GM23338 (cell line): ENCODE results near the gene EEIG2.

Source experiments
- CREB1 ChIP-seq: fragments of 250-450 bp; sonication (Bioruptor Pico); IDR thresholded peaks from 2 replicates; pipeline ENCODE4 v1.5.0; 2020; ENCODE audit warnings: low read depth, mild to moderate bottlenecking, moderate library complexity
- ETS1 ChIP-seq: IDR thresholded peaks from 2 replicates; pipeline ENCODE4 v1.6.1; 2016; ENCODE audit warnings: antibody characterized with exemption
- EZH2 ChIP-seq: fragments of 200-600 bp; sonication (generic); IDR thresholded peaks from one replicate; pipeline ENCODE4 v1.8.0; 2017; ENCODE audit warnings: antibody characterized with exemption, mild to moderate bottlenecking, low read depth; ENCODE audit not compliant: unreplicated experiment
- EZH2phosphoT487 ChIP-seq: fragments of 200-600 bp; sonication (generic); IDR thresholded peaks from one replicate; pipeline ENCODE4 v1.8.1; 2018; ENCODE audit warnings: antibody characterized with exemption; ENCODE audit not compliant: unreplicated experiment
- JUNB ChIP-seq: IDR thresholded peaks from one replicate; pipeline ENCODE4 v1.6.1; 2016; ENCODE audit warnings: antibody characterized with exemption; ENCODE audit not compliant: unreplicated experiment
- NANOG ChIP-seq: IDR thresholded peaks from 2 replicates; pipeline ENCODE4 v1.6.1; 2016; ENCODE audit warnings: antibody characterized with exemption, borderline replicate concordance
- POLR2AphosphoS5 ChIP-seq: IDR thresholded peaks from 2 replicates; pipeline ENCODE4 v1.6.1; 2016; ENCODE audit warnings: antibody characterized with exemption, low read depth
- STAT1 ChIP-seq: IDR thresholded peaks from one replicate; pipeline ENCODE4 v1.6.1; 2016; ENCODE audit warnings: antibody characterized with exemption; ENCODE audit not compliant: unreplicated experiment
- ZNF331 ChIP-seq: fragments of 250-450 bp; sonication (Bioruptor Pico); IDR thresholded peaks from 2 replicates; pipeline ENCODE4 v1.5.0; 2020; ENCODE audit warnings: low read depth, mild to moderate bottlenecking, moderate library complexity
- TF ChIP-seq, protein P1 (sequence below), 2 experiments: fragments of 200-600 bp in 1 of 2; sonication (generic) in 1 of 2; conservative IDR thresholded peaks; 2 replicates each; pipeline versions ENCODE4 v1.5.1 to v1.6.1; 2016 to 2017; ENCODE audit warnings: antibody characterized with exemption in 2 of 2, low read depth in 2 of 2, mild to moderate bottlenecking in 2 of 2, moderate library complexity in 1 of 2
- TF ChIP-seq, protein P2 (sequence below): IDR thresholded peaks from one replicate; pipeline ENCODE4 v1.6.1; 2018; ENCODE audit warnings: antibody characterized with exemption; ENCODE audit not compliant: unreplicated experiment
- TF ChIP-seq, protein P3 (sequence below): fragments of 250-450 bp; sonication (Bioruptor Pico); IDR thresholded peaks from 2 replicates; pipeline ENCODE4 v1.5.0; 2020; ENCODE audit warnings: mild to moderate bottlenecking, moderate library complexity

GRCh38 chr1:108592030-108592759 is 32.3 kb downstream of the EEIG2 start:
- TF ChIP-seq, protein P1, sequence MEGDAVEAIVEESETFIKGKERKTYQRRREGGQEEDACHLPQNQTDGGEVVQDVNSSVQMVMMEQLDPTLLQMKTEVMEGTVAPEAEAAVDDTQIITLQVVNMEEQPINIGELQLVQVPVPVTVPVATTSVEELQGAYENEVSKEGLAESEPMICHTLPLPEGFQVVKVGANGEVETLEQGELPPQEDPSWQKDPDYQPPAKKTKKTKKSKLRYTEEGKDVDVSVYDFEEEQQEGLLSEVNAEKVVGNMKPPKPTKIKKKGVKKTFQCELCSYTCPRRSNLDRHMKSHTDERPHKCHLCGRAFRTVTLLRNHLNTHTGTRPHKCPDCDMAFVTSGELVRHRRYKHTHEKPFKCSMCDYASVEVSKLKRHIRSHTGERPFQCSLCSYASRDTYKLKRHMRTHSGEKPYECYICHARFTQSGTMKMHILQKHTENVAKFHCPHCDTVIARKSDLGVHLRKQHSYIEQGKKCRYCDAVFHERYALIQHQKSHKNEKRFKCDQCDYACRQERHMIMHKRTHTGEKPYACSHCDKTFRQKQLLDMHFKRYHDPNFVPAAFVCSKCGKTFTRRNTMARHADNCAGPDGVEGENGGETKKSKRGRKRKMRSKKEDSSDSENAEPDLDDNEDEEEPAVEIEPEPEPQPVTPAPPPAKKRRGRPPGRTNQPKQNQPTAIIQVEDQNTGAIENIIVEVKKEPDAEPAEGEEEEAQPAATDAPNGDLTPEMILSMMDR (conservative IDR thresholded peaks at IDR 0.05; ENCODE audit: low read depth in 2 of 2), result no peak
- TF ChIP-seq POLR2AphosphoS5 (no peak), EZH2 (no peak), NANOG (no peak), STAT1 (no peak), JUNB (no peak), EZH2phosphoT487 (no peak), ETS1 (no peak), CREB1 (CRISPR knock-in tag) (no peak), ZNF331 (CRISPR knock-in tag) (no peak)
- TF ChIP-seq, protein P2, sequence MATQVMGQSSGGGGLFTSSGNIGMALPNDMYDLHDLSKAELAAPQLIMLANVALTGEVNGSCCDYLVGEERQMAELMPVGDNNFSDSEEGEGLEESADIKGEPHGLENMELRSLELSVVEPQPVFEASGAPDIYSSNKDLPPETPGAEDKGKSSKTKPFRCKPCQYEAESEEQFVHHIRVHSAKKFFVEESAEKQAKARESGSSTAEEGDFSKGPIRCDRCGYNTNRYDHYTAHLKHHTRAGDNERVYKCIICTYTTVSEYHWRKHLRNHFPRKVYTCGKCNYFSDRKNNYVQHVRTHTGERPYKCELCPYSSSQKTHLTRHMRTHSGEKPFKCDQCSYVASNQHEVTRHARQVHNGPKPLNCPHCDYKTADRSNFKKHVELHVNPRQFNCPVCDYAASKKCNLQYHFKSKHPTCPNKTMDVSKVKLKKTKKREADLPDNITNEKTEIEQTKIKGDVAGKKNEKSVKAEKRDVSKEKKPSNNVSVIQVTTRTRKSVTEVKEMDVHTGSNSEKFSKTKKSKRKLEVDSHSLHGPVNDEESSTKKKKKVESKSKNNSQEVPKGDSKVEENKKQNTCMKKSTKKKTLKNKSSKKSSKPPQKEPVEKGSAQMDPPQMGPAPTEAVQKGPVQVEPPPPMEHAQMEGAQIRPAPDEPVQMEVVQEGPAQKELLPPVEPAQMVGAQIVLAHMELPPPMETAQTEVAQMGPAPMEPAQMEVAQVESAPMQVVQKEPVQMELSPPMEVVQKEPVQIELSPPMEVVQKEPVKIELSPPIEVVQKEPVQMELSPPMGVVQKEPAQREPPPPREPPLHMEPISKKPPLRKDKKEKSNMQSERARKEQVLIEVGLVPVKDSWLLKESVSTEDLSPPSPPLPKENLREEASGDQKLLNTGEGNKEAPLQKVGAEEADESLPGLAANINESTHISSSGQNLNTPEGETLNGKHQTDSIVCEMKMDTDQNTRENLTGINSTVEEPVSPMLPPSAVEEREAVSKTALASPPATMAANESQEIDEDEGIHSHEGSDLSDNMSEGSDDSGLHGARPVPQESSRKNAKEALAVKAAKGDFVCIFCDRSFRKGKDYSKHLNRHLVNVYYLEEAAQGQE, result no peak
- TF ChIP-seq, protein P3, sequence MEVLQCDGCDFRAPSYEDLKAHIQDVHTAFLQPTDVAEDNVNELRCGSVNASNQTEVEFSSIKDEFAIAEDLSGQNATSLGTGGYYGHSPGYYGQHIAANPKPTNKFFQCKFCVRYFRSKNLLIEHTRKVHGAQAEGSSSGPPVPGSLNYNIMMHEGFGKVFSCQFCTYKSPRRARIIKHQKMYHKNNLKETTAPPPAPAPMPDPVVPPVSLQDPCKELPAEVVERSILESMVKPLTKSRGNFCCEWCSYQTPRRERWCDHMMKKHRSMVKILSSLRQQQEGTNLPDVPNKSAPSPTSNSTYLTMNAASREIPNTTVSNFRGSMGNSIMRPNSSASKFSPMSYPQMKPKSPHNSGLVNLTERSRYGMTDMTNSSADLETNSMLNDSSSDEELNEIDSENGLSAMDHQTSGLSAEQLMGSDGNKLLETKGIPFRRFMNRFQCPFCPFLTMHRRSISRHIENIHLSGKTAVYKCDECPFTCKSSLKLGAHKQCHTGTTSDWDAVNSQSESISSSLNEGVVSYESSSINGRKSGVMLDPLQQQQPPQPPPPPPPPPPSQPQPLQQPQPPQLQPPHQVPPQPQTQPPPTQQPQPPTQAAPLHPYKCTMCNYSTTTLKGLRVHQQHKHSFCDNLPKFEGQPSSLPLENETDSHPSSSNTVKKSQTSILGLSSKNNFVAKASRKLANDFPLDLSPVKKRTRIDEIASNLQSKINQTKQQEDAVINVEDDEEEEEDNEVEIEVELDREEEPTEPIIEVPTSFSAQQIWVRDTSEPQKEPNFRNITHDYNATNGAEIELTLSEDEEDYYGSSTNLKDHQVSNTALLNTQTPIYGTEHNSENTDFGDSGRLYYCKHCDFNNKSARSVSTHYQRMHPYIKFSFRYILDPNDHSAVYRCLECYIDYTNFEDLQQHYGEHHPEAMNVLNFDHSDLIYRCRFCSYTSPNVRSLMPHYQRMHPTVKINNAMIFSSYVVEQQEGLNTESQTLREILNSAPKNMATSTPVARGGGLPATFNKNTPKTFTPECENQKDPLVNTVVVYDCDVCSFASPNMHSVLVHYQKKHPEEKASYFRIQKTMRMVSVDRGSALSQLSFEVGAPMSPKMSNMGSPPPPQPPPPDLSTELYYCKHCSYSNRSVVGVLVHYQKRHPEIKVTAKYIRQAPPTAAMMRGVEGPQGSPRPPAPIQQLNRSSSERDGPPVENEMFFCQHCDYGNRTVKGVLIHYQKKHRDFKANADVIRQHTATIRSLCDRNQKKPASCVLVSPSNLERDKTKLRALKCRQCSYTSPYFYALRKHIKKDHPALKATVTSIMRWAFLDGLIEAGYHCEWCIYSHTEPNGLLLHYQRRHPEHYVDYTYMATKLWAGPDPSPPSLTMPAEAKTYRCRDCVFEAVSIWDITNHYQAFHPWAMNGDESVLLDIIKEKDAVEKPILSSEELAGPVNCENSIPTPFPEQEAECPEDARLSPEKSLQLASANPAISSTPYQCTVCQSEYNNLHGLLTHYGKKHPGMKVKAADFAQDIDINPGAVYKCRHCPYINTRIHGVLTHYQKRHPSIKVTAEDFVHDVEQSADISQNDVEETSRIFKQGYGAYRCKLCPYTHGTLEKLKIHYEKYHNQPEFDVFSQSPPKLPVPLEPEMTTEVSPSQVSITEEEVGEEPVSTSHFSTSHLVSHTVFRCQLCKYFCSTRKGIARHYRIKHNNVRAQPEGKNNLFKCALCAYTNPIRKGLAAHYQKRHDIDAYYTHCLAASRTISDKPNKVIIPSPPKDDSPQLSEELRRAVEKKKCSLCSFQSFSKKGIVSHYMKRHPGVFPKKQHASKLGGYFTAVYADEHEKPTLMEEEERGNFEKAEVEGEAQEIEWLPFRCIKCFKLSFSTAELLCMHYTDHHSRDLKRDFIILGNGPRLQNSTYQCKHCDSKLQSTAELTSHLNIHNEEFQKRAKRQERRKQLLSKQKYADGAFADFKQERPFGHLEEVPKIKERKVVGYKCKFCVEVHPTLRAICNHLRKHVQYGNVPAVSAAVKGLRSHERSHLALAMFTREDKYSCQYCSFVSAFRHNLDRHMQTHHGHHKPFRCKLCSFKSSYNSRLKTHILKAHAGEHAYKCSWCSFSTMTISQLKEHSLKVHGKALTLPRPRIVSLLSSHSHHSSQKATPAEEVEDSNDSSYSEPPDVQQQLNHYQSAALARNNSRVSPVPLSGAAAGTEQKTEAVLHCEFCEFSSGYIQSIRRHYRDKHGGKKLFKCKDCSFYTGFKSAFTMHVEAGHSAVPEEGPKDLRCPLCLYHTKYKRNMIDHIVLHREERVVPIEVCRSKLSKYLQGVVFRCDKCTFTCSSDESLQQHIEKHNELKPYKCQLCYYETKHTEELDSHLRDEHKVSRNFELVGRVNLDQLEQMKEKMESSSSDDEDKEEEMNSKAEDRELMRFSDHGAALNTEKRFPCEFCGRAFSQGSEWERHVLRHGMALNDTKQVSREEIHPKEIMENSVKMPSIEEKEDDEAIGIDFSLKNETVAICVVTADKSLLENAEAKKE (CRISPR knock-in tag), result no peak
